Measurements from ENCODE around the gene KCTD19.

DNA sequence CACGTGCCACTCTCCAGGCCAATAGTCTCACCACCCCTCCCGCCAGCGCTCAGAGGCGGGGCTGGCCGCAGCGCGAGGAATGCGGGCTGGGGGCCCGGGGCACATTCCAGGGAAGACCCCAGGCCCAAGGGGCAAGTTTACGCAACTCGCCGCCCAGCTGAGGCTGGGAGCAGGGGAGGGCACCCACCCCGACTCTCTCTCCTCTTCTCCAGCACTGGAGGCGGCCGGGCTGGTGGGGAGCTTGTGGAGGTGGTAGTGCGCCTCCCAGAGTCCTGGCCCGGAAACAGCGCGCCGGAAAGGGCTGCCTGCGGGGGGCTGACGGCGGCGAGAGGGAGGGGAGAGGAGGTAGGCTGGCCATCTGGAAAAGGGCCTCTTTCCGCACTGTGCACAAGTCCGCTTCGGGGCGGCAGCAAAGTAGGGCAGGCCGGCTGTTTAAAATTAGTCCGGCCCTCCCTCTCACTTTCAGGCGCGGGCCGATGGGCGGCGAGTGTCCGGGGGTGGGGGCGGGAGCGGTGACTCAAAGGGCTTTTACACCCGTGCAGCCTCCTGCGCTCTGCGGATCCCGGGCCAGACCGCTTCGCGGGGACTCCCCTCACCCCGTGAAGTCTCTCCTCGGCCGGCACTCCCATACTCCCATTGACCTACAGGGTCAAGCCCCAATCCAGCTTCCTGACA lies 80.3 kb downstream of the KCTD19 start:
- TF ChIP-seq, protein P1, sequence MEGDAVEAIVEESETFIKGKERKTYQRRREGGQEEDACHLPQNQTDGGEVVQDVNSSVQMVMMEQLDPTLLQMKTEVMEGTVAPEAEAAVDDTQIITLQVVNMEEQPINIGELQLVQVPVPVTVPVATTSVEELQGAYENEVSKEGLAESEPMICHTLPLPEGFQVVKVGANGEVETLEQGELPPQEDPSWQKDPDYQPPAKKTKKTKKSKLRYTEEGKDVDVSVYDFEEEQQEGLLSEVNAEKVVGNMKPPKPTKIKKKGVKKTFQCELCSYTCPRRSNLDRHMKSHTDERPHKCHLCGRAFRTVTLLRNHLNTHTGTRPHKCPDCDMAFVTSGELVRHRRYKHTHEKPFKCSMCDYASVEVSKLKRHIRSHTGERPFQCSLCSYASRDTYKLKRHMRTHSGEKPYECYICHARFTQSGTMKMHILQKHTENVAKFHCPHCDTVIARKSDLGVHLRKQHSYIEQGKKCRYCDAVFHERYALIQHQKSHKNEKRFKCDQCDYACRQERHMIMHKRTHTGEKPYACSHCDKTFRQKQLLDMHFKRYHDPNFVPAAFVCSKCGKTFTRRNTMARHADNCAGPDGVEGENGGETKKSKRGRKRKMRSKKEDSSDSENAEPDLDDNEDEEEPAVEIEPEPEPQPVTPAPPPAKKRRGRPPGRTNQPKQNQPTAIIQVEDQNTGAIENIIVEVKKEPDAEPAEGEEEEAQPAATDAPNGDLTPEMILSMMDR (conservative IDR thresholded peaks at IDR 0.05) = no peak; the same call in 1 of the 2 replicates
- TF ChIP-seq EZH2 (IDR thresholded peaks at IDR 0.05; ENCODE audit: low read depth) = no peak

Data from PC-9 (cell line).